Keratinocyte (primary cell): ENCODE measurements around the gene ZNF148.

Experiments used
- EZH2 ChIP-seq: IDR thresholded peaks from one replicate; pipeline ENCODE4 v1.6.1; 2012; ENCODE audit warnings: inconsistent platforms, mild to moderate bottlenecking, low read length, moderate library complexity
- TF ChIP-seq, protein P1 (sequence below), 3 experiments: IDR thresholded peaks in 1 of 3; conservative IDR thresholded peaks in 1 of 3; optimal IDR thresholded peaks in 1 of 3; 2 replicates in 2 of 3; 3 replicates in 1 of 3; pipeline versions ENCODE3 to v1.5.1; 2011; ENCODE audit warnings: low read length in 3 of 3, mild to moderate bottlenecking in 3 of 3, moderate library complexity in 2 of 3, control low read depth in 1 of 3, inconsistent platforms in 1 of 3; ENCODE audit not compliant: insufficient read depth in 2 of 3; ENCODE audit errors: extremely low read depth in 1 of 3

GRCh38 chr3:125187599-125187910 is 187.6 kb downstream of the ZNF148 start:
- TF ChIP-seq, protein P1, sequence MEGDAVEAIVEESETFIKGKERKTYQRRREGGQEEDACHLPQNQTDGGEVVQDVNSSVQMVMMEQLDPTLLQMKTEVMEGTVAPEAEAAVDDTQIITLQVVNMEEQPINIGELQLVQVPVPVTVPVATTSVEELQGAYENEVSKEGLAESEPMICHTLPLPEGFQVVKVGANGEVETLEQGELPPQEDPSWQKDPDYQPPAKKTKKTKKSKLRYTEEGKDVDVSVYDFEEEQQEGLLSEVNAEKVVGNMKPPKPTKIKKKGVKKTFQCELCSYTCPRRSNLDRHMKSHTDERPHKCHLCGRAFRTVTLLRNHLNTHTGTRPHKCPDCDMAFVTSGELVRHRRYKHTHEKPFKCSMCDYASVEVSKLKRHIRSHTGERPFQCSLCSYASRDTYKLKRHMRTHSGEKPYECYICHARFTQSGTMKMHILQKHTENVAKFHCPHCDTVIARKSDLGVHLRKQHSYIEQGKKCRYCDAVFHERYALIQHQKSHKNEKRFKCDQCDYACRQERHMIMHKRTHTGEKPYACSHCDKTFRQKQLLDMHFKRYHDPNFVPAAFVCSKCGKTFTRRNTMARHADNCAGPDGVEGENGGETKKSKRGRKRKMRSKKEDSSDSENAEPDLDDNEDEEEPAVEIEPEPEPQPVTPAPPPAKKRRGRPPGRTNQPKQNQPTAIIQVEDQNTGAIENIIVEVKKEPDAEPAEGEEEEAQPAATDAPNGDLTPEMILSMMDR (optimal IDR thresholded peaks at IDR 0.05 in 1 of 3, IDR thresholded peaks at IDR 0.05 in 1 of 3, conservative IDR thresholded peaks at IDR 0.05 in 1 of 3; ENCODE audit: extremely low read depth in 1 of 3, insufficient read depth in 2 of 3, low read length in 3 of 3), result no peak
- no peak for TF ChIP-seq EZH2
